ENCODE data around the gene OR2A25.
A peak's percentile ranks its signal among the peaks of the same experiment; 100 is the strongest.
"Not testable (repeated sequence)": the region's sequence is repeated elsewhere in the genome, so short reads cannot be mapped to it uniquely, and the experiment has no call there.

The OR2A25 gene

GRCh38 chr7:144050093-144050492 lies 19.5 kb upstream of the OR2A25 start:
- Histone ChIP-seq H3K9me3 (no peaks in the 10 kb centered on the region), H3K36me3 (no peaks in the 10 kb centered on the region), H3K4me1 (no peaks in the 10 kb centered on the region), H3K27me3 (no peaks in the 10 kb centered on the region), H3K4me3 (ENCODE audit: low read depth, low read length) (no peak overlapping the region)
- no peak for DNase-seq
- TF ChIP-seq CTCF (IDR thresholded peaks at IDR 0.05; ENCODE audit: low read depth, low read length): no peak

GRCh38 chr7:144050884-144051283 lies 18.7 kb upstream of the OR2A25 start:
- H3K27me3 ChIP-seq, DNase-seq: not testable (repeated sequence)

GRCh38 chr7:144057954-144058353 lies 11.7 kb upstream of the OR2A25 start:
- no peaks in the 10 kb centered on the region for H3K27me3 ChIP-seq
- no peaks in the 10 kb centered on the region for H3K4me1 ChIP-seq
- no peaks in the 10 kb centered on the region for H3K9me3 ChIP-seq
- DNase-seq: no peak
- TF ChIP-seq CTCF (IDR thresholded peaks at IDR 0.05; ENCODE audit: low read depth, low read length): no peak
- H3K36me3 ChIP-seq: no peaks in the 10 kb centered on the region
- H3K4me3 ChIP-seq (ENCODE audit: low read depth, low read length): no peak overlapping the region

More at GRCh38 chr7:144050884-144051283, 18.7 kb upstream of the OR2A25 start:
- H3K36me3 ChIP-seq; H3K4me1 ChIP-seq; H3K4me3 ChIP-seq (ENCODE audit: low read depth, low read length); H3K9me3 ChIP-seq: not testable (repeated sequence)

GRCh38 chr7:144063710-144064109 lies 5.9 kb upstream of the OR2A25 start:
- H3K36me3 ChIP-seq: no peaks in the 10 kb centered on the region
- no peak for DNase-seq
- no peaks in the 10 kb centered on the region; the same call in 1 of the 2 replicates for H3K27me3 ChIP-seq
- peak; percentile 30 for TF ChIP-seq CTCF (IDR thresholded peaks at IDR 0.05; ENCODE audit: low read depth, low read length)
- H3K9me3 ChIP-seq: no peaks in the 10 kb centered on the region
- no peak overlapping the region for H3K4me3 ChIP-seq (ENCODE audit: low read depth, low read length)
- H3K4me1 ChIP-seq: no peaks in the 10 kb centered on the region

GRCh38 chr7:144069953-144070352 lies 342 bp downstream of the OR2A25 start:
- no peak overlapping the region for H3K4me3 ChIP-seq (ENCODE audit: low read depth, low read length)
- H3K27me3 ChIP-seq: no peaks in the 10 kb centered on the region; the same call in 1 of the 2 replicates
- DNase-seq: no peak

GRCh38 chr7:144074374-144074773 lies 4.8 kb downstream of the OR2A25 start:
- no peaks in the 10 kb centered on the region for H3K27me3 ChIP-seq
- no peak for TF ChIP-seq CTCF (IDR thresholded peaks at IDR 0.05; ENCODE audit: low read depth, low read length)
- no peaks in the 10 kb centered on the region for H3K9me3 ChIP-seq
- H3K4me1 ChIP-seq: no peaks in the 10 kb centered on the region
- DNase-seq: no peak
- H3K36me3 ChIP-seq: no peaks in the 10 kb centered on the region
- H3K4me3 ChIP-seq (ENCODE audit: low read depth, low read length): no peak overlapping the region

More at GRCh38 chr7:144069953-144070352, 342 bp downstream of the OR2A25 start:
- no peaks in the 10 kb centered on the region for H3K9me3 ChIP-seq
- no peaks in the 10 kb centered on the region for H3K36me3 ChIP-seq
- H3K4me1 ChIP-seq: no peaks in the 10 kb centered on the region
- no peak for TF ChIP-seq CTCF (IDR thresholded peaks at IDR 0.05; ENCODE audit: low read depth, low read length)

- DNase-seq: no peak
- Histone ChIP-seq H3K36me3 (no peaks in the 10 kb centered on the region), H3K4me3 (ENCODE audit: low read depth, low read length) (no peak within 1 kb of the TSS), H3K27me3 (no peaks in the 10 kb centered on the region), H3K4me1 (no peaks in the 10 kb centered on the region), H3K9me3 (peaks cover 1% of the 10 kb centered on the region; the same call in 1 of the 2 replicates)
- TF ChIP-seq CTCF (IDR thresholded peaks at IDR 0.05; ENCODE audit: low read depth, low read length): no peak
Measured at GRCh38 chr7:144085978-144086377, 16.4 kb downstream of the OR2A25 start, which contains the start of gene OR2A12. Gene OR2A12, plus strand, starts transcription at chr7:144086278. Its CDS starts 8,830 bp downstream, at chr7:144095108.

Data from BE2C (cell line).